ENCODE results near the gene TSPAN31. TPM values are rescaled to one million over a fixed set of nuclear protein-coding genes. Genes with fewer than 3 reads are reported as not detected.

The TSPAN31 gene
- total RNA-seq, 1 donor from 2014 or later, result 67.0 TPM

- H3K27me3 ChIP-seq, result no peaks in the 10 kb centered on the region
- intact Hi-C loops (cut with DNase I), result no loop called here
These were observed 29.1 kb upstream of the TSPAN31 start for GRCh38 chr12:57715786-57716185.

DNA sequence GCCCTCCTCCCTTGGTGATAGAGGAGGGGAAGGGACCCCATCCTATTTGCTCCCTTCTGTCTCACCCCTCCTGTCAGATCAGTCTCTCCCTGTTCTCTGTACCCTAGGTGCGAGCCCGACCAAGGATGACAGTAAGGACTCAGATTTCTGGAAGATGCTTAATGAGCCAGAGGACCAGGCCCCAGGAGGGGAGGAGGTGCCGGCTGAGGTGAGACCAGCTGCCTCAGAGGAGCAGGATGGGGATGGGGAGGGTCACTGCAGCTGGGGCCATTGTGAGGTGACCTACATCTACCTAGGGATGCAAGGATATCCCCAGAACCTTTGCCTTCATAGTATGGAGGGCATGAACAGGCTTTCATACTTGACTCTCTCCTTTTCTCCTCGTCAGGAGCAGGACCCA is 28.5 kb upstream of the TSPAN31 start:
- Histone ChIP-seq H3K9me3 (no peaks in the 10 kb centered on the region), H3K27me3 (no peaks in the 10 kb centered on the region), H3K4me1 (no peaks in the 10 kb centered on the region), H3K4me3 (no peak overlapping the region), H3K27ac (no peak overlapping the region), H3K36me3 (peaks cover 0 to 63% of the 10 kb centered on the region in 2 donors)
- intact Hi-C loops (cut with DNase I), result no loop called here
- peak in 1 of 2 donors; percentile 29 for DNase-seq (ENCODE audit: extremely low spot score in 2 of 2)
- no peak for TF ChIP-seq CTCF (IDR thresholded peaks at IDR 0.05)

More at GRCh38 chr12:57715786-57716185, 29.1 kb upstream of the TSPAN31 start:
- Histone ChIP-seq H3K9me3 (no peaks in the 10 kb centered on the region), H3K4me1 (no peaks in the 10 kb centered on the region), H3K4me3 (no peak overlapping the region), H3K27ac (no peak overlapping the region), H3K36me3 (peaks cover 0 to 58% of the 10 kb centered on the region in 2 donors)
- peak in 1 of 2 donors; percentile 62 for DNase-seq (ENCODE audit: extremely low spot score in 2 of 2)
- TF ChIP-seq POLR2A (IDR thresholded peaks at IDR 0.05) (no peak), CTCF (IDR thresholded peaks at IDR 0.05) (no peak), POLR2AphosphoS5 (IDR thresholded peaks at IDR 0.05; ENCODE audit: insufficient read depth in 1 of 2, low read depth in 1 of 2) (no peak)

- Histone ChIP-seq H3K27me3 (no peaks in the 10 kb centered on the region), H3K9me3 (no peaks in the 10 kb centered on the region), H3K27ac (no peak overlapping the region), H3K4me1 (no peaks in the 10 kb centered on the region), H3K36me3 (peaks cover 0 to 66% of the 10 kb centered on the region in 2 donors), H3K4me3 (no peak overlapping the region)
- no peak for TF ChIP-seq POLR2AphosphoS5 (IDR thresholded peaks at IDR 0.05; ENCODE audit: insufficient read depth in 1 of 2, low read depth in 1 of 2)
- no peak for TF ChIP-seq CTCF (IDR thresholded peaks at IDR 0.05)
- TF ChIP-seq POLR2A (IDR thresholded peaks at IDR 0.05), result no peak
- intact Hi-C loops (cut with DNase I), result no loop called here
- DNase-seq (ENCODE audit: extremely low spot score in 2 of 2), result peak in 1 of 2 donors; percentile 44
These were observed 27.7 kb upstream of the TSPAN31 start for GRCh38 chr12:57717131-57717530.

GRCh38 chr12:57717846-57718640 is 26.8 kb upstream of the TSPAN31 start:
- no peak for TF ChIP-seq POLR2AphosphoS5 (IDR thresholded peaks at IDR 0.05; ENCODE audit: insufficient read depth in 1 of 2, low read depth in 1 of 2)
- no peak for TF ChIP-seq CTCF (IDR thresholded peaks at IDR 0.05)
- TF ChIP-seq POLR2A (IDR thresholded peaks at IDR 0.05), result no peak
- H3K27me3 ChIP-seq, result no peaks in the 10 kb centered on the region
- no peaks in the 10 kb centered on the region for H3K9me3 ChIP-seq
- peaks cover 0 to 66% of the 10 kb centered on the region in 2 donors for H3K36me3 ChIP-seq
- DNase-seq (ENCODE audit: extremely low spot score in 2 of 2), result peak; percentile 56 to 70
- H3K4me3 ChIP-seq, result no peak overlapping the region
- intact Hi-C loops (cut with DNase I), result no loop called here
- H3K27ac ChIP-seq, result no peak overlapping the region
- no peaks in the 10 kb centered on the region for H3K4me1 ChIP-seq
